Gastrocnemius medialis (tissue), 4 donors: ENCODE results near the gene IGSF9B.

ENCODE experiments used
- CTCF ChIP-seq, 5 experiments: fragments of 450-650 bp in 3 of 5; fragments of 200-600 bp in 2 of 5; sonication (generic) in 2 of 5; IDR thresholded peaks in 4 of 5; conservative IDR thresholded peaks in 1 of 5; 1 replicate in 4 of 5; 2 replicates in 1 of 5; pipeline ENCODE4 v1.5.1; 2016 to 2019; ENCODE audit warnings: antibody characterized with exemption in 5 of 5, mild to moderate bottlenecking in 3 of 5, moderate library complexity in 3 of 5
- POLR2A ChIP-seq, 2 donors: fragments of 450-650 bp; IDR thresholded peaks; one replicate each; pipeline ENCODE4 v1.6.1; 2017; ENCODE audit warnings: antibody characterized with exemption in 2 of 2, mild to moderate bottlenecking in 2 of 2, moderate library complexity in 2 of 2

GRCh38 chr11:133982876-133983275 lies 26.1 kb upstream of the IGSF9B start:
- TF ChIP-seq CTCF (IDR thresholded peaks at IDR 0.05 in 4 of 5, conservative IDR thresholded peaks at IDR 0.05 in 1 of 5) (no peak), POLR2A (IDR thresholded peaks at IDR 0.05) (no peak)
